SK-N-SH (cell line): ENCODE data around the gene CHST1. TPM values are rescaled to one million over a fixed set of nuclear protein-coding genes. Genes with fewer than 3 reads are reported as not detected.

Experiments used
- CTCF ChIA-PET: fragments of 300-600, 350-600 bp; formaldehyde crosslinking; extraction: SDS; loops from one replicate; lab custom pipeline; 2021; lab: Yijun Ruan, JAX
- POLR2A ChIA-PET: fragments of 350-600 bp; sonication (Branson Sonifier 250); formaldehyde crosslinking; extraction: SDS; loops from one replicate; lab custom pipeline; 2020; ENCODE audit warnings: antibody characterized with exemption, inconsistent platforms; lab: Yijun Ruan, JAX
- DNase-seq: peaks from one replicate; pipeline ENCODE4 v3.0.0; 2012
- H2AFZ ChIP-seq: fragments of 200-600 bp; sonication (generic); 2 replicates; pipeline ENCODE4 v1.8.1; 2016; ENCODE audit warnings: antibody characterized with exemption, mild to moderate bottlenecking, low read depth
- H3F3A ChIP-seq: fragments of 200-600 bp; sonication (generic); replicated peaks from 2 replicates; pipeline ENCODE3; 2016; ENCODE audit warnings: antibody characterized with exemption, mild to moderate bottlenecking; ENCODE audit not compliant: insufficient read depth
- H3K27ac ChIP-seq, 2 experiments: fragments of 200-500 bp in 1 of 2; fragments of 200-600 bp in 1 of 2; sonication (Bioruptor generic) in 1 of 2; sonication (generic), shearing (Covaris generic) in 1 of 2; 2 replicates each; pipeline versions ENCODE4 v1.5.1 to v1.6.1; 2014 to 2016; ENCODE audit warnings: low read depth in 2 of 2, inconsistent platforms in 1 of 2, low read length in 1 of 2, mild to moderate bottlenecking in 1 of 2, mixed read lengths in 1 of 2
- H3K27me3 ChIP-seq: fragments of 200-600 bp; sonication (generic), shearing (Covaris generic); 2 replicates; pipeline ENCODE4 v1.6.1; 2016; ENCODE audit warnings: mixed run types; ENCODE audit not compliant: insufficient read depth
- H3K36me3 ChIP-seq, 2 experiments: fragments of 200-500 bp in 1 of 2; fragments of 200-600 bp in 1 of 2; sonication (Bioruptor generic) in 1 of 2; sonication (generic) in 1 of 2; replicated peaks in 1 of 2; 2 replicates each; pipeline versions ENCODE3 to v1.5.1; 2014 to 2016; ENCODE audit warnings: low read length in 1 of 2, mild to moderate bottlenecking in 1 of 2; ENCODE audit not compliant: insufficient read depth in 2 of 2, control insufficient read depth in 1 of 2
- H3K4me1 ChIP-seq, 2 experiments: fragments of 200-500 bp in 1 of 2; fragments of 200-600 bp in 1 of 2; sonication (Bioruptor generic) in 1 of 2; sonication (generic), shearing (Covaris generic) in 1 of 2; 2 replicates each; pipeline versions ENCODE4 v1.5.1 to v1.6.1; 2014 to 2016; ENCODE audit warnings: low read depth in 1 of 2, low read length in 1 of 2, mixed run types in 1 of 2; ENCODE audit not compliant: insufficient read depth in 2 of 2, control insufficient read depth in 1 of 2
- H3K4me2 ChIP-seq: fragments of 200-600 bp; sonication (generic), shearing (Covaris generic); 2 replicates; pipeline ENCODE4 v1.6.1; 2017; ENCODE audit warnings: mixed run types
- H3K4me3 ChIP-seq, 2 experiments: fragments of 200-500 bp in 1 of 2; fragments of 200-600 bp in 1 of 2; sonication (Bioruptor generic) in 1 of 2; sonication (generic), shearing (Covaris generic) in 1 of 2; 2 replicates each; pipeline versions ENCODE4 v1.5.1 to v1.8.1; 2014 to 2016; ENCODE audit warnings: low read depth in 2 of 2, inconsistent platforms in 1 of 2, low read length in 1 of 2, mild to moderate bottlenecking in 1 of 2, mixed read lengths in 1 of 2, moderate library complexity in 1 of 2
- H3K79me2 ChIP-seq: fragments of 200-600 bp; sonication (generic); 2 replicates; pipeline ENCODE4 v1.8.1; 2017; ENCODE audit warnings: mild to moderate bottlenecking; ENCODE audit not compliant: insufficient read depth
- H3K9ac ChIP-seq: fragments of 200-600 bp; sonication (generic); 2 replicates; pipeline ENCODE4 v1.6.1; 2017; ENCODE audit warnings: mixed run types
- H3K9me2 ChIP-seq: fragments of 200-600 bp; sonication (generic); 2 replicates; pipeline ENCODE4 v1.6.1; 2017; ENCODE audit warnings: mixed run types
- H3K9me3 ChIP-seq: fragments of 200-600 bp; sonication (generic); 2 replicates; pipeline ENCODE4 v1.6.1; 2017; ENCODE audit warnings: mixed run types, mild to moderate bottlenecking, moderate library complexity
- H4K20me1 ChIP-seq: fragments of 200-600 bp; sonication (generic); 2 replicates; pipeline ENCODE4 v1.6.1; 2017; ENCODE audit warnings: mild to moderate bottlenecking, mixed run types; ENCODE audit not compliant: insufficient read depth
- ELF1 ChIP-seq: IDR thresholded peaks from 2 replicates; pipeline ENCODE4 v1.4.0; 2012
- FOXJ3 ChIP-seq: sonication (generic); formaldehyde crosslinking; IDR thresholded peaks from 2 replicates; pipeline ENCODE4 v1.5.1; 2020; ENCODE audit warnings: mild to moderate bottlenecking, missing genetic modification reagents
- GABPA ChIP-seq: IDR thresholded peaks from 2 replicates; pipeline ENCODE4 v1.4.0; 2012; ENCODE audit warnings: low read depth, mild to moderate bottlenecking
- GATA2 ChIP-seq: sonication (generic); formaldehyde crosslinking; IDR thresholded peaks from 2 replicates; pipeline ENCODE4 v1.5.0; 2020; ENCODE audit warnings: mild to moderate bottlenecking, missing genetic modification reagents
- JUND ChIP-seq: IDR thresholded peaks from 2 replicates; pipeline ENCODE4 v1.4.0; 2012
- MEF2A ChIP-seq: IDR thresholded peaks from 2 replicates; pipeline ENCODE4 v1.4.0; 2012; ENCODE audit warnings: low read depth, borderline replicate concordance
- NRF1 ChIP-seq: IDR thresholded peaks from 2 replicates; pipeline ENCODE4 v1.6.1; 2012; ENCODE audit warnings: low read depth, mild to moderate bottlenecking, low read length
- RCOR1 ChIP-seq: fragments of 150-350 bp; IDR thresholded peaks from 2 replicates; pipeline ENCODE4 v1.6.1; 2017; ENCODE audit warnings: antibody characterized with exemption, low read length
- RFX5 ChIP-seq: IDR thresholded peaks from 2 replicates; pipeline ENCODE4 v1.6.1; 2012; ENCODE audit warnings: mild to moderate bottlenecking, improper control_type of control experiment, low read length
- RXRA ChIP-seq: IDR thresholded peaks from 2 replicates; pipeline ENCODE4 v1.4.0; 2012; ENCODE audit warnings: low read depth, mild to moderate bottlenecking, borderline replicate concordance
- WGBS: methylation state at CpG from one replicate; pipeline ENCODE4 v1.1.6; 2017; ENCODE audit warnings: low lambda C conversion rate; 5-methylcytosine and 5-hydroxymethylcytosine counted together
- polyA plus RNA-seq, 3 experiments: library from polyadenylated mRNA; depleted of rRNA; stranded (reverse); fragments of >200 nt; gene quantifications; 2 replicates each; pipeline ENCODE4 v1.2.3, GENCODE V29; 2012
- TF ChIP-seq, protein P1 (sequence below): fragments of 150-350 bp; IDR thresholded peaks from 2 replicates; pipeline ENCODE4 v1.6.1; 2016; ENCODE audit warnings: mild to moderate bottlenecking, low read depth, low read length
- TF ChIP-seq, protein P2 (sequence below): IDR thresholded peaks from 2 replicates; pipeline ENCODE4 v1.4.0; 2012; ENCODE audit warnings: low read depth, borderline replicate concordance
- TF ChIP-seq, protein P3 (sequence below): IDR thresholded peaks from 2 replicates; pipeline ENCODE4 v1.4.0; 2012; ENCODE audit warnings: low read depth, borderline replicate concordance
- TF ChIP-seq, protein P4 (sequence below): fragments of 200-600 bp; sonication (generic); IDR thresholded peaks from 2 replicates; pipeline ENCODE4 v1.6.1; 2017; ENCODE audit warnings: antibody characterized with exemption, mild to moderate bottlenecking, moderate library complexity
- TF ChIP-seq, protein P5 (sequence below): IDR thresholded peaks from 2 replicates; pipeline ENCODE4 v1.6.1; 2012; ENCODE audit warnings: mild to moderate bottlenecking, low read depth, low read length, moderate library complexity
- TF ChIP-seq, protein P6 (sequence below): fragments of 150-350 bp; IDR thresholded peaks from 2 replicates; pipeline ENCODE4 v1.6.1; 2017; ENCODE audit warnings: antibody characterized with exemption, low read length, low read depth, borderline replicate concordance

The CHST1 gene
- polyA plus RNA-seq, 1 of the 3 experiments (the other 2 are of a cell fraction): 4.9 TPM

DNA sequence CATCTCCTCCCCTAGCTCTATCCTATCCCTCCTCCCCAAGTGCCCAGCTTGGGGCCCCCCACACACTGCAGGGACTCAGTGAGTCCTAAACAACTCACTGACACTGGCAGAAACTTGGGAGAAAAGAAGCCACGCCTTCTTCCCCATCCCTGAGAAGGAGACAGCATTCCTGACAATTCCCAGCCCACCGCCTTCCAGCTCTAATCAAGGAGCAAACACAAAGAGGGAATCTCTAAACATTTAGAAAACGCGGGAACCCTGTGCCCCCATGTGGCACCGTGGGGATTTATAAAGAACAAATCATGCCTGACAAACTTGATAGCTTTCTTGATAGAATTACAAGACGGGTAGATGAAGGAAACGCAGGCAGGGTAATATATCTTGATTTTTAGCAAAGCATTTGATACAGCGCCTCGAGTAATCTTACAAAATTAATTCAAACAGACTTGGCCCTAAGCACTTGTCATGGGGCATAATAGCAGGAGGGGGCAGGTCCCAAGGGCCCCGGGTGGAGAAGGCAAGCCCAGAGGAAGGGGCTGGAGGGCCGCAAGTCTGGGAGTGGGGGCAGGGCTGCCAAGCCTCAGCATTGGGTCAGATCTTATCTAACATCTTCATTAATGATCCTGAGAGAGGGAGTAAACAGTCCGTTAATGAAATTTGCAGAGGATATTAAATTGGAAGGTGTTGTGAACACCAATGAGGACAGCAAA is 4.5 kb downstream of the CHST1 start:
- CTCF ChIA-PET: interaction anchor here (0.7 to 15.3 kb wide), 9 partner anchors 12 to 328 kb away, joined by 3 to 302 read pairs (median 4); no protein-coding TSS in a partner anchor
- Histone ChIP-seq H3K4me3 (no peak overlapping the region), H2AFZ (no peak overlapping the region), H3K27me3 (peaks cover 2% of the 10 kb centered on the region; the same call in 1 of the 2 replicates), H3K36me3 (no peaks in the 10 kb centered on the region), H3K27ac (no peak overlapping the region), H4K20me1 (no peaks in the 10 kb centered on the region), H3K9me2 (no peaks in the 10 kb centered on the region), H3K4me2 (peak overlapping the region; percentile 94; the same call in 1 of the 2 replicates), H3K79me2 (no peaks in the 10 kb centered on the region), H3K9ac (no peak overlapping the region), H3F3A (no peaks in the 10 kb centered on the region), H3K9me3 (no peaks in the 10 kb centered on the region), H3K4me1 (peaks cover 58 to 62% of the 10 kb centered on the region in 2 experiments; a peak in 3 of 4 replicates)
- POLR2A ChIA-PET: no interaction called here
- TF ChIP-seq RCOR1 (no peak), GABPA (no peak), GATA2 (CRISPR knock-in tag) (no peak), MEF2A (no peak), ELF1 (no peak), RXRA (no peak), NRF1 (no peak), RFX5 (no peak), JUND (no peak), FOXJ3 (CRISPR knock-in tag) (no peak)
- TF ChIP-seq, protein P1, sequence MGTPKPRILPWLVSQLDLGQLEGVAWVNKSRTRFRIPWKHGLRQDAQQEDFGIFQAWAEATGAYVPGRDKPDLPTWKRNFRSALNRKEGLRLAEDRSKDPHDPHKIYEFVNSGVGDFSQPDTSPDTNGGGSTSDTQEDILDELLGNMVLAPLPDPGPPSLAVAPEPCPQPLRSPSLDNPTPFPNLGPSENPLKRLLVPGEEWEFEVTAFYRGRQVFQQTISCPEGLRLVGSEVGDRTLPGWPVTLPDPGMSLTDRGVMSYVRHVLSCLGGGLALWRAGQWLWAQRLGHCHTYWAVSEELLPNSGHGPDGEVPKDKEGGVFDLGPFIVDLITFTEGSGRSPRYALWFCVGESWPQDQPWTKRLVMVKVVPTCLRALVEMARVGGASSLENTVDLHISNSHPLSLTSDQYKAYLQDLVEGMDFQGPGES: no peak
- TF ChIP-seq, protein P2, sequence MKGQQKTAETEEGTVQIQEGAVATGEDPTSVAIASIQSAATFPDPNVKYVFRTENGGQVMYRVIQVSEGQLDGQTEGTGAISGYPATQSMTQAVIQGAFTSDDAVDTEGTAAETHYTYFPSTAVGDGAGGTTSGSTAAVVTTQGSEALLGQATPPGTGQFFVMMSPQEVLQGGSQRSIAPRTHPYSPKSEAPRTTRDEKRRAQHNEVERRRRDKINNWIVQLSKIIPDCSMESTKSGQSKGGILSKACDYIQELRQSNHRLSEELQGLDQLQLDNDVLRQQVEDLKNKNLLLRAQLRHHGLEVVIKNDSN: no peak
- TF ChIP-seq, protein P3, sequence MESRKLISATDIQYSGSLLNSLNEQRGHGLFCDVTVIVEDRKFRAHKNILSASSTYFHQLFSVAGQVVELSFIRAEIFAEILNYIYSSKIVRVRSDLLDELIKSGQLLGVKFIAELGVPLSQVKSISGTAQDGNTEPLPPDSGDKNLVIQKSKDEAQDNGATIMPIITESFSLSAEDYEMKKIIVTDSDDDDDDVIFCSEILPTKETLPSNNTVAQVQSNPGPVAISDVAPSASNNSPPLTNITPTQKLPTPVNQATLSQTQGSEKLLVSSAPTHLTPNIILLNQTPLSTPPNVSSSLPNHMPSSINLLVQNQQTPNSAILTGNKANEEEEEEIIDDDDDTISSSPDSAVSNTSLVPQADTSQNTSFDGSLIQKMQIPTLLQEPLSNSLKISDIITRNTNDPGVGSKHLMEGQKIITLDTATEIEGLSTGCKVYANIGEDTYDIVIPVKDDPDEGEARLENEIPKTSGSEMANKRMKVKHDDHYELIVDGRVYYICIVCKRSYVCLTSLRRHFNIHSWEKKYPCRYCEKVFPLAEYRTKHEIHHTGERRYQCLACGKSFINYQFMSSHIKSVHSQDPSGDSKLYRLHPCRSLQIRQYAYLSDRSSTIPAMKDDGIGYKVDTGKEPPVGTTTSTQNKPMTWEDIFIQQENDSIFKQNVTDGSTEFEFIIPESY: no peak
- TF ChIP-seq, protein P4, sequence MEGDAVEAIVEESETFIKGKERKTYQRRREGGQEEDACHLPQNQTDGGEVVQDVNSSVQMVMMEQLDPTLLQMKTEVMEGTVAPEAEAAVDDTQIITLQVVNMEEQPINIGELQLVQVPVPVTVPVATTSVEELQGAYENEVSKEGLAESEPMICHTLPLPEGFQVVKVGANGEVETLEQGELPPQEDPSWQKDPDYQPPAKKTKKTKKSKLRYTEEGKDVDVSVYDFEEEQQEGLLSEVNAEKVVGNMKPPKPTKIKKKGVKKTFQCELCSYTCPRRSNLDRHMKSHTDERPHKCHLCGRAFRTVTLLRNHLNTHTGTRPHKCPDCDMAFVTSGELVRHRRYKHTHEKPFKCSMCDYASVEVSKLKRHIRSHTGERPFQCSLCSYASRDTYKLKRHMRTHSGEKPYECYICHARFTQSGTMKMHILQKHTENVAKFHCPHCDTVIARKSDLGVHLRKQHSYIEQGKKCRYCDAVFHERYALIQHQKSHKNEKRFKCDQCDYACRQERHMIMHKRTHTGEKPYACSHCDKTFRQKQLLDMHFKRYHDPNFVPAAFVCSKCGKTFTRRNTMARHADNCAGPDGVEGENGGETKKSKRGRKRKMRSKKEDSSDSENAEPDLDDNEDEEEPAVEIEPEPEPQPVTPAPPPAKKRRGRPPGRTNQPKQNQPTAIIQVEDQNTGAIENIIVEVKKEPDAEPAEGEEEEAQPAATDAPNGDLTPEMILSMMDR: no peak
- TF ChIP-seq, protein P5, sequence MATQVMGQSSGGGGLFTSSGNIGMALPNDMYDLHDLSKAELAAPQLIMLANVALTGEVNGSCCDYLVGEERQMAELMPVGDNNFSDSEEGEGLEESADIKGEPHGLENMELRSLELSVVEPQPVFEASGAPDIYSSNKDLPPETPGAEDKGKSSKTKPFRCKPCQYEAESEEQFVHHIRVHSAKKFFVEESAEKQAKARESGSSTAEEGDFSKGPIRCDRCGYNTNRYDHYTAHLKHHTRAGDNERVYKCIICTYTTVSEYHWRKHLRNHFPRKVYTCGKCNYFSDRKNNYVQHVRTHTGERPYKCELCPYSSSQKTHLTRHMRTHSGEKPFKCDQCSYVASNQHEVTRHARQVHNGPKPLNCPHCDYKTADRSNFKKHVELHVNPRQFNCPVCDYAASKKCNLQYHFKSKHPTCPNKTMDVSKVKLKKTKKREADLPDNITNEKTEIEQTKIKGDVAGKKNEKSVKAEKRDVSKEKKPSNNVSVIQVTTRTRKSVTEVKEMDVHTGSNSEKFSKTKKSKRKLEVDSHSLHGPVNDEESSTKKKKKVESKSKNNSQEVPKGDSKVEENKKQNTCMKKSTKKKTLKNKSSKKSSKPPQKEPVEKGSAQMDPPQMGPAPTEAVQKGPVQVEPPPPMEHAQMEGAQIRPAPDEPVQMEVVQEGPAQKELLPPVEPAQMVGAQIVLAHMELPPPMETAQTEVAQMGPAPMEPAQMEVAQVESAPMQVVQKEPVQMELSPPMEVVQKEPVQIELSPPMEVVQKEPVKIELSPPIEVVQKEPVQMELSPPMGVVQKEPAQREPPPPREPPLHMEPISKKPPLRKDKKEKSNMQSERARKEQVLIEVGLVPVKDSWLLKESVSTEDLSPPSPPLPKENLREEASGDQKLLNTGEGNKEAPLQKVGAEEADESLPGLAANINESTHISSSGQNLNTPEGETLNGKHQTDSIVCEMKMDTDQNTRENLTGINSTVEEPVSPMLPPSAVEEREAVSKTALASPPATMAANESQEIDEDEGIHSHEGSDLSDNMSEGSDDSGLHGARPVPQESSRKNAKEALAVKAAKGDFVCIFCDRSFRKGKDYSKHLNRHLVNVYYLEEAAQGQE: no peak
- TF ChIP-seq, protein P6, sequence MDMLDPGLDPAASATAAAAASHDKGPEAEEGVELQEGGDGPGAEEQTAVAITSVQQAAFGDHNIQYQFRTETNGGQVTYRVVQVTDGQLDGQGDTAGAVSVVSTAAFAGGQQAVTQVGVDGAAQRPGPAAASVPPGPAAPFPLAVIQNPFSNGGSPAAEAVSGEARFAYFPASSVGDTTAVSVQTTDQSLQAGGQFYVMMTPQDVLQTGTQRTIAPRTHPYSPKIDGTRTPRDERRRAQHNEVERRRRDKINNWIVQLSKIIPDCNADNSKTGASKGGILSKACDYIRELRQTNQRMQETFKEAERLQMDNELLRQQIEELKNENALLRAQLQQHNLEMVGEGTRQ: no peak
- no peak for DNase-seq
- WGBS: 63% methylated on average over 12 of the region's 12 CpGs
